ENCODE measurements around the gene SCAF8.

GRCh38 chr6:154683756-154684523 is 49.3 kb upstream of the SCAF8 start:
- TF ChIP-seq CTCF (tag by site-specific recombination; IDR thresholded peaks at IDR 0.05), result no peak
- no peak for TF ChIP-seq REST (tag by site-specific recombination; IDR thresholded peaks at IDR 0.05)

Measured in HEK293 (cell line).